Fibroblast of skin of right quadriceps (primary cell): ENCODE measurements around the gene RMI1.
A peak's percentile ranks its signal among the peaks of the same experiment; 100 is the strongest.

Experiments used
- DNase-seq: peaks from one replicate; pipeline ENCODE4 v3.0.0-alpha.2; 2013

Gene RMI1

GRCh38 chr9:83969602-83970001 lies 11.0 kb upstream of the RMI1 start:
- no peak for DNase-seq

GRCh38 chr9:83971485-83971884 lies 9.1 kb upstream of the RMI1 start:
- no peak for DNase-seq

- no peak for DNase-seq
Measured at GRCh38 chr9:83972286-83972685, 8.3 kb upstream of the RMI1 start.

- DNase-seq: no peak
Measured at GRCh38 chr9:83975300-83975699, 5.3 kb upstream of the RMI1 start.

- no peak for DNase-seq
Measured at GRCh38 chr9:83976372-83976771, 4.2 kb upstream of the RMI1 start.

- no peak for DNase-seq
Measured at GRCh38 chr9:83977196-83977595, 3.4 kb upstream of the RMI1 start.

GRCh38 chr9:83978992-83979811 lies 1.4 kb upstream of the RMI1 start:
- peak; percentile 86 for DNase-seq

GRCh38 chr9:83979812-83980394 lies 702 bp upstream of the RMI1 start, which contains the start of gene HNRNPK:
TSS of gene HNRNPK (minus strand) at chr9:83980215. CDS start at chr9:83978252, 1,963 bp downstream.
- DNase-seq: peak; percentile 99

GRCh38 chr9:83981126-83981871 lies 694 bp downstream of the RMI1 start:
- DNase-seq: peak; percentile 61

GRCh38 chr9:83986195-83986594 lies 5.6 kb downstream of the RMI1 start:
- no peak for DNase-seq

GRCh38 chr9:83986765-83987401 lies 6.3 kb downstream of the RMI1 start:
- DNase-seq: no peak

GRCh38 chr9:83987402-83987791 lies 6.8 kb downstream of the RMI1 start:
- DNase-seq: no peak

- DNase-seq: no peak
Measured at GRCh38 chr9:83988411-83988810, 7.8 kb downstream of the RMI1 start.

- DNase-seq: no peak
Measured at GRCh38 chr9:83991355-83991754, 10.8 kb downstream of the RMI1 start.

- DNase-seq: no peak
Measured at GRCh38 chr9:83992407-83992806, 11.8 kb downstream of the RMI1 start.

GRCh38 chr9:83992901-83993300 lies 12.3 kb downstream of the RMI1 start:
- no peak for DNase-seq

- no peak for DNase-seq
Measured at GRCh38 chr9:83996126-83996525, 15.5 kb downstream of the RMI1 start.

- DNase-seq: no peak
Measured at GRCh38 chr9:83999141-83999918, 18.7 kb downstream of the RMI1 start.

GRCh38 chr9:84000186-84000585 lies 19.6 kb downstream of the RMI1 start:
- peak; percentile 50 for DNase-seq

GRCh38 chr9:84001621-84002020 lies 21.0 kb downstream of the RMI1 start:
- no peak for DNase-seq

GRCh38 chr9:84002344-84002743 lies 21.7 kb downstream of the RMI1 start:
- DNase-seq: no peak

- no peak for DNase-seq
Measured at GRCh38 chr9:84003246-84003645, 22.6 kb downstream of the RMI1 start.

GRCh38 chr9:84007662-84008061 lies 27.1 kb downstream of the RMI1 start:
- no peak for DNase-seq
